Duodenal mucosa (tissue), 2 donors: ENCODE results near the gene CCDC61.

ENCODE experiments used
- H3K27ac ChIP-seq: one replicate; pipeline ENCODE4 v1.7.0; 2013; ENCODE audit warnings: low read depth, low read length
- H3K27me3 ChIP-seq, 2 donors: one replicate each; pipeline ENCODE4 v1.7.0; 2013; ENCODE audit warnings: low read length in 2 of 2, control low read depth in 1 of 2; ENCODE audit not compliant: insufficient read depth in 2 of 2, control insufficient read depth in 1 of 2
- H3K36me3 ChIP-seq, 2 donors: one replicate each; pipeline ENCODE4 v1.7.0; 2013; ENCODE audit warnings: low read length in 2 of 2, control low read depth in 1 of 2; ENCODE audit not compliant: insufficient read depth in 2 of 2, control insufficient read depth in 1 of 2
- H3K4me1 ChIP-seq, 2 donors: one replicate each; pipeline ENCODE4 v1.7.0; 2013; ENCODE audit warnings: low read length in 2 of 2, control low read depth in 1 of 2; ENCODE audit not compliant: insufficient read depth in 2 of 2, control insufficient read depth in 1 of 2
- H3K4me3 ChIP-seq, 2 donors: one replicate each; pipeline ENCODE4 v1.7.0; 2013; ENCODE audit warnings: low read length in 2 of 2, low read depth in 1 of 2
- H3K9ac ChIP-seq, 2 donors: one replicate each; pipeline ENCODE4 v1.7.0; 2013; ENCODE audit warnings: low read length in 2 of 2, low read depth in 1 of 2
- H3K9me3 ChIP-seq, 2 donors: one replicate each; pipeline ENCODE4 v1.7.0; 2013; ENCODE audit warnings: low read length in 2 of 2, control low read depth in 1 of 2; ENCODE audit not compliant: control insufficient read depth in 1 of 2

CCDC61 gene, protein sequence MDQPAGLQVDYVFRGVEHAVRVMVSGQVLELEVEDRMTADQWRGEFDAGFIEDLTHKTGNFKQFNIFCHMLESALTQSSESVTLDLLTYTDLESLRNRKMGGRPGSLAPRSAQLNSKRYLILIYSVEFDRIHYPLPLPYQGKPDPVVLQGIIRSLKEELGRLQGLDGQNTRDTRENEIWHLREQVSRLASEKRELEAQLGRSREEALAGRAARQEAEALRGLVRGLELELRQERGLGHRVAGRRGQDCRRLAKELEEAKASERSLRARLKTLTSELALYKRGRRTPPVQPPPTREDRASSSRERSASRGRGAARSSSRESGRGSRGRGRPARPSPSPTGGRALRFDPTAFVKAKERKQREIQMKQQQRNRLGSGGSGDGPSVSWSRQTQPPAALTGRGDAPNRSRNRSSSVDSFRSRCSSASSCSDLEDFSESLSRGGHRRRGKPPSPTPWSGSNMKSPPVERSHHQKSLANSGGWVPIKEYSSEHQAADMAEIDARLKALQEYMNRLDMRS

DNA sequence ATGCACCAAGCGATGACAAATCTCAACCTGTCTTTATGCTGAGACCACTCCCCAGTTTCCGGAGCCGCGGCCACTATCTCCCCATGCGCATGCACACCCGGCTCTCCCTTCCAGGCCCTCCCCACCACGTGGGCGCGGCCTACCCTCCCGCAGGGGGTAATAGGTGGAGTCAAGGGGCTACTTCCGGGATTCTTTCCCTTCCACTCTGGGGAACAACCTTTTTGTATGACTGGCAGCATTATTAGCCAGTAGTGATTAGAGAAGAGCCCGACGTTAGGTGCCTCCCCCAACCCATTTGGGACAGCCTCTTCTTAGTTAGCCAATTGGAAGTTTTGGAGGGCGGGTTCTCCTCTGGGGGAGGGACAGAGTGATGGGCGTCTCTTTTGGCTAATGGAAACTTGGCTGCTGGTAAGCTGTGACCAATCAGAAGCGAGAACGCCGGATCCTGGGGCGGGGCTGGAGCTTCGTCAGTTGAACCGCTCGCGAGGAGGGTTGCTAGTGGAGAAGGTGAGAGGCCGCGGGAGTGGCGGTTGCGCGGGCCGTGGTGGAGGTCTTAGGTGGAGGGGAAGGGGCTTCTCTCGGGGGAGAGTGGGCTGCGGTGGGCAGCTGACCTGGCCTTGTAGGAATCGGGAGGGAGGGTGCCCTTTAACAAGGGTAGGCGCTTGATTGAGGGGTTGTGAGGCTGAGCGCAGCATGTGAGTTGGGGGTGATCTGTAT is at the start of gene CCDC61:
CCDC61 (plus strand) TSS at position 470 of the 717 bp plus-strand sequence. CDS start 7,552 bp downstream, outside the sequence.
- H3K9ac ChIP-seq: peak within 1 kb of the TSS; percentile 73 to 91
- no peaks in the 10 kb centered on the region for H3K36me3 ChIP-seq
- peaks cover 8 to 10% of the 10 kb centered on the region in 2 donors for H3K4me1 ChIP-seq
- H3K27ac ChIP-seq: peak within 1 kb of the TSS; percentile 2
- H3K9me3 ChIP-seq: no peaks in the 10 kb centered on the region
- no peaks in the 10 kb centered on the region for H3K27me3 ChIP-seq
- peak within 1 kb of the TSS; percentile 81 to 95 for H3K4me3 ChIP-seq

DNA sequence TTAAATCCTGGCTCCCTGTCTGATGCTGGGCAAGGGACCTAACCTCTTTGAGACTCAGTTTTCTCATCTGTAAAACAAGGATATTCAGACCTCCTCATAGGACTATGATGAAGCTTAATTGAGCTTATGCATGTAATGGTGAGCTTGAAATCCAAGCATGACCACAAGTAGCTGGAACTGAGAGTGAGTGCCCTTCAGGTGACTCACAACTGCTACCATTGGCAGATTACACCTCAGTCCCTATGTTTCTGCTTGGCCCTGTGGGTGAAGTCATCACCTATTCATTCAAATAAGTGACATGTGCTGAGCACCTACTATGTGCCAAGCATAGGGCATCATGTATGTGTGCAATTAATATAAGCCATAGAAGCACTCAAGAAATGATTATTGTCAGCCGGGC is 47.3 kb upstream of the CCDC61 start:
- Histone ChIP-seq H3K27me3 (no peaks in the 10 kb centered on the region), H3K36me3 (no peaks in the 10 kb centered on the region), H3K9me3 (no peaks in the 10 kb centered on the region), H3K9ac (no peak overlapping the region), H3K4me3 (no peak overlapping the region), H3K4me1 (no peaks in the 10 kb centered on the region), H3K27ac (no peak overlapping the region)

- no peaks in the 10 kb centered on the region for H3K36me3 ChIP-seq
- H3K9me3 ChIP-seq: no peaks in the 10 kb centered on the region
- H3K4me1 ChIP-seq: no peaks in the 10 kb centered on the region
- H3K27ac ChIP-seq: no peak overlapping the region
- H3K27me3 ChIP-seq: no peaks in the 10 kb centered on the region
- no peak overlapping the region for H3K9ac ChIP-seq
- H3K4me3 ChIP-seq: no peak overlapping the region
These were observed 43.0 kb upstream of the CCDC61 start for GRCh38 chr19:45952341-45952685.

GRCh38 chr19:45952686-45953505 is 42.4 kb upstream of the CCDC61 start:
- Histone ChIP-seq H3K27me3 (no peaks in the 10 kb centered on the region), H3K4me3 (peak overlapping the region; percentile 43 to 52), H3K9ac (no peak overlapping the region), H3K9me3 (no peaks in the 10 kb centered on the region), H3K27ac (no peak overlapping the region), H3K4me1 (no peaks in the 10 kb centered on the region), H3K36me3 (no peaks in the 10 kb centered on the region)

- Histone ChIP-seq H3K27me3 (peaks cover under 1 to 6% of the 10 kb centered on the region in 2 donors), H3K27ac (no peak overlapping the region), H3K4me3 (no peak overlapping the region), H3K4me1 (no peaks in the 10 kb centered on the region), H3K36me3 (no peaks in the 10 kb centered on the region), H3K9me3 (no peaks in the 10 kb centered on the region), H3K9ac (no peak overlapping the region)
These were observed 41.6 kb upstream of the CCDC61 start for GRCh38 chr19:45953676-45954075.

DNA sequence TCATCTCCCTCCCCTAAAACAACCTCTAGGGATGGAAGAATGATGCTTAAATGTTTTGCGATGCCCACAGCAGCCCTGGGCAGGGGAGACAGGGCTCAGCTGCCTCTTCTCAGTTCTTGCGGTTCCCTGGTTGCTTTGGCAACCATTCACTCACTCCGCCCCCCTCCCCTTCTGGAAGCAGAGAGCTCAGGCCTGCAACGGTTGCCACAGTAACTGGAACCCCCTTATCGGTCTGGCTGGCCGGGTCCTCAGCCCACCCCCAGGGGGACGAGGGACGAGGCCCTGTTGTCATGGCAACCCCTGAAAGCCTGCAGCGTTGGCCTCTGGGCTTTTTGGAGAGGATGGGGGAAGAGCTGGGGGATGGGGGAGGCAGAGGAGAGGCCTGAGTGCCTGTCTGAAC is 41.1 kb upstream of the CCDC61 start:
- Histone ChIP-seq H3K9me3 (no peaks in the 10 kb centered on the region), H3K27me3 (peaks cover 6 to 8% of the 10 kb centered on the region in 2 donors), H3K36me3 (no peaks in the 10 kb centered on the region), H3K4me1 (no peaks in the 10 kb centered on the region), H3K4me3 (no peak overlapping the region), H3K9ac (no peak overlapping the region), H3K27ac (no peak overlapping the region)

GRCh38 chr19:45955905-45956608 is 39.2 kb upstream of the CCDC61 start:
- peaks cover 12 to 19% of the 10 kb centered on the region in 2 donors for H3K27me3 ChIP-seq

DNA sequence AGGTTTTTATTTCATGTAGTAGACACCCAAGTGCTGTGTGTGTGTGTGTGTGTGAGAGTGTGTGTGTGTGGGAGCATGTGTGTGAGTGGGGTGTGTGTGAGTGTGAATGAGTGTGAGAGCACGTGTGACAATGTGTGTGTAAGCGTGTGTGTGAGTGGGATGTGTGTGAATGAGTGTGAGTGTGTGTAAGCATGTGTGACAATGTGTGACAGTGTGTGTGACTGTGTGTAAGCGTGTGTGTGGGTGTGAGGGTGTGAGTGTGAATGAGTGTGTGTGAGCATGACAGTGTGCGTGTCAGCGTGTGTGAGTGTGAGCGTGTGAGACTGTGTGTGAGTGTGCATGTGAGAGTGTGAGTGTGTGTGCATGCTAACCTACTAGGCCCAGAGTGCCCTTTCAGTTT is 36.9 kb upstream of the CCDC61 start:
- no peak overlapping the region for H3K27ac ChIP-seq
- peaks cover 12 to 19% of the 10 kb centered on the region in 2 donors for H3K27me3 ChIP-seq
- H3K36me3 ChIP-seq: no peaks in the 10 kb centered on the region
- no peaks in the 10 kb centered on the region for H3K9me3 ChIP-seq
- H3K4me3 ChIP-seq: no peak overlapping the region
- no peaks in the 10 kb centered on the region for H3K4me1 ChIP-seq
- H3K9ac ChIP-seq: no peak overlapping the region

More at GRCh38 chr19:45955905-45956608, 39.2 kb upstream of the CCDC61 start:
- Histone ChIP-seq H3K9me3 (no peaks in the 10 kb centered on the region), H3K36me3 (no peaks in the 10 kb centered on the region), H3K4me1 (no peaks in the 10 kb centered on the region), H3K27ac (no peak overlapping the region), H3K9ac (no peak overlapping the region), H3K4me3 (no peak overlapping the region)

DNA sequence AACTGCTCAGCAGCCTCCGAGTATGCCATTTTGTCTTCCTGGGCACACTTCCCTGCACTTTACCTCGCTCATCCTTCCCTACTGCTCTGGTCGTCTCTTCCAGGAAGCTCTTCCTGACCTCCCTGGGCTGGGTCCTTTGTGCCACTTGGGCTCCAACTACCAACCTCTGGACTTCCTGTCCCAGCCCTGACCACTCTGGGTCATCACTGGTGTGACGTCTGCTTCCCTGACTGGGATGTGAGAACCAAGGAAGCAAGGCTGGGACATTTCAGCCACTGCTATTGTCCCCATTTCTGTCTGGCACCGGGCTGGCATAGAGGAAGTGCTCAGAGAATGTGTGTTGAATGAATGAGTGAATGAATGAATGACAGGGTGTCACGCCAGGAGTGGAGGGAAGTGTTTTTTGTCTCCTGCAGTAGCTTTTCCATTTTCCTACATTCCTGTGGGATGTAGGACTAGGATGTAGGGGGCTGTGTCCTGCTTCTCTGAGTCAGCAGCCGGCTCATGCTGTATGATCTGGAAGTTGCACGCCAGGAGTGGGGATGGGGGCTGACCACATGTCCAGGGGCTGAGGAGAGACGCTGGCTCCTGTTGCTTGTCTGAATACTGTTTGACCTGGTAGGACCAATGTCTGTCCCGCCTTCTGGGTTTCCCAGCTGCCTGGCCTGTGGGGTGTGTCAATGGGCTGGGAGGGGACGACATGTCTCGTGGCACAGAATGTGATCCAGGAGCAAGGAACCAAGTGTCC is 36.3 kb upstream of the CCDC61 start:
- Histone ChIP-seq H3K9ac (no peak overlapping the region), H3K27me3 (peaks cover 12 to 19% of the 10 kb centered on the region in 2 donors), H3K27ac (no peak overlapping the region)

More for the DNA sequence above, 36.3 kb upstream of the CCDC61 start:
- Histone ChIP-seq H3K4me1 (no peaks in the 10 kb centered on the region), H3K36me3 (no peaks in the 10 kb centered on the region), H3K4me3 (no peak overlapping the region), H3K9me3 (no peaks in the 10 kb centered on the region)
